SK-N-SH (cell line): ENCODE data around the gene CRIM1. TPM values are rescaled to one million over a fixed set of nuclear protein-coding genes. Genes with fewer than 3 reads are reported as not detected.

Experiments used
- CTCF ChIA-PET: fragments of 300-600, 350-600 bp; formaldehyde crosslinking; extraction: SDS; loops from one replicate; lab custom pipeline; 2021; lab: Yijun Ruan, JAX
- POLR2A ChIA-PET: fragments of 350-600 bp; sonication (Branson Sonifier 250); formaldehyde crosslinking; extraction: SDS; loops from one replicate; lab custom pipeline; 2020; ENCODE audit warnings: antibody characterized with exemption, inconsistent platforms; lab: Yijun Ruan, JAX
- DNase-seq: peaks from one replicate; pipeline ENCODE4 v3.0.0; 2012
- H2AFZ ChIP-seq: fragments of 200-600 bp; sonication (generic); 2 replicates; pipeline ENCODE4 v1.8.1; 2016; ENCODE audit warnings: antibody characterized with exemption, mild to moderate bottlenecking, low read depth
- H3F3A ChIP-seq: fragments of 200-600 bp; sonication (generic); replicated peaks from 2 replicates; pipeline ENCODE3; 2016; ENCODE audit warnings: antibody characterized with exemption, mild to moderate bottlenecking; ENCODE audit not compliant: insufficient read depth
- H3K27ac ChIP-seq, 2 experiments: fragments of 200-500 bp in 1 of 2; fragments of 200-600 bp in 1 of 2; sonication (Bioruptor generic) in 1 of 2; sonication (generic), shearing (Covaris generic) in 1 of 2; 2 replicates each; pipeline versions ENCODE4 v1.5.1 to v1.6.1; 2014 to 2016; ENCODE audit warnings: low read depth in 2 of 2, inconsistent platforms in 1 of 2, low read length in 1 of 2, mild to moderate bottlenecking in 1 of 2, mixed read lengths in 1 of 2
- H3K27me3 ChIP-seq: fragments of 200-600 bp; sonication (generic), shearing (Covaris generic); 2 replicates; pipeline ENCODE4 v1.6.1; 2016; ENCODE audit warnings: mixed run types; ENCODE audit not compliant: insufficient read depth
- H3K36me3 ChIP-seq, 2 experiments: fragments of 200-500 bp in 1 of 2; fragments of 200-600 bp in 1 of 2; sonication (Bioruptor generic) in 1 of 2; sonication (generic) in 1 of 2; replicated peaks in 1 of 2; 2 replicates each; pipeline versions ENCODE3 to v1.5.1; 2014 to 2016; ENCODE audit warnings: low read length in 1 of 2, mild to moderate bottlenecking in 1 of 2; ENCODE audit not compliant: insufficient read depth in 2 of 2, control insufficient read depth in 1 of 2
- H3K4me1 ChIP-seq, 2 experiments: fragments of 200-500 bp in 1 of 2; fragments of 200-600 bp in 1 of 2; sonication (Bioruptor generic) in 1 of 2; sonication (generic), shearing (Covaris generic) in 1 of 2; 2 replicates each; pipeline versions ENCODE4 v1.5.1 to v1.6.1; 2014 to 2016; ENCODE audit warnings: low read depth in 1 of 2, low read length in 1 of 2, mixed run types in 1 of 2; ENCODE audit not compliant: insufficient read depth in 2 of 2, control insufficient read depth in 1 of 2
- H3K4me2 ChIP-seq: fragments of 200-600 bp; sonication (generic), shearing (Covaris generic); 2 replicates; pipeline ENCODE4 v1.6.1; 2017; ENCODE audit warnings: mixed run types
- H3K4me3 ChIP-seq, 2 experiments: fragments of 200-500 bp in 1 of 2; fragments of 200-600 bp in 1 of 2; sonication (Bioruptor generic) in 1 of 2; sonication (generic), shearing (Covaris generic) in 1 of 2; 2 replicates each; pipeline versions ENCODE4 v1.5.1 to v1.8.1; 2014 to 2016; ENCODE audit warnings: low read depth in 2 of 2, inconsistent platforms in 1 of 2, low read length in 1 of 2, mild to moderate bottlenecking in 1 of 2, mixed read lengths in 1 of 2, moderate library complexity in 1 of 2
- H3K79me2 ChIP-seq: fragments of 200-600 bp; sonication (generic); 2 replicates; pipeline ENCODE4 v1.8.1; 2017; ENCODE audit warnings: mild to moderate bottlenecking; ENCODE audit not compliant: insufficient read depth
- H3K9ac ChIP-seq: fragments of 200-600 bp; sonication (generic); 2 replicates; pipeline ENCODE4 v1.6.1; 2017; ENCODE audit warnings: mixed run types
- H3K9me2 ChIP-seq: fragments of 200-600 bp; sonication (generic); 2 replicates; pipeline ENCODE4 v1.6.1; 2017; ENCODE audit warnings: mixed run types
- H3K9me3 ChIP-seq: fragments of 200-600 bp; sonication (generic); 2 replicates; pipeline ENCODE4 v1.6.1; 2017; ENCODE audit warnings: mixed run types, mild to moderate bottlenecking, moderate library complexity
- H4K20me1 ChIP-seq: fragments of 200-600 bp; sonication (generic); 2 replicates; pipeline ENCODE4 v1.6.1; 2017; ENCODE audit warnings: mild to moderate bottlenecking, mixed run types; ENCODE audit not compliant: insufficient read depth
- CHD2 ChIP-seq: fragments of 150-350 bp; IDR thresholded peaks from 2 replicates; pipeline ENCODE4 v1.6.1; 2018; ENCODE audit warnings: low read length; ENCODE audit not compliant: partially characterized antibody
- CTCF ChIP-seq: fragments of 200-600 bp; sonication (generic); IDR thresholded peaks from 2 replicates; pipeline ENCODE4 v1.6.1; 2017; ENCODE audit warnings: antibody characterized with exemption, mild to moderate bottlenecking, moderate library complexity
- ELF1 ChIP-seq: IDR thresholded peaks from 2 replicates; pipeline ENCODE4 v1.4.0; 2012
- EP300 ChIP-seq, 2 experiments: IDR thresholded peaks; 2 replicates each; pipeline versions ENCODE4 v1.4.0 to v1.6.1; 2012; ENCODE audit warnings: borderline replicate concordance in 1 of 2, low read depth in 1 of 2, low read length in 1 of 2
- FOSL2 ChIP-seq: IDR thresholded peaks from 2 replicates; pipeline ENCODE4 v1.4.0; 2012; ENCODE audit warnings: low read depth, mild to moderate bottlenecking, moderate library complexity, borderline replicate concordance
- GABPA ChIP-seq: IDR thresholded peaks from 2 replicates; pipeline ENCODE4 v1.4.0; 2012; ENCODE audit warnings: low read depth, mild to moderate bottlenecking
- IRF3 ChIP-seq: fragments of 150-350 bp; IDR thresholded peaks from 2 replicates; pipeline ENCODE4 v1.6.1; 2016; ENCODE audit warnings: mild to moderate bottlenecking, low read depth, low read length
- JUND ChIP-seq: IDR thresholded peaks from 2 replicates; pipeline ENCODE4 v1.4.0; 2012
- MAX ChIP-seq: IDR thresholded peaks from 2 replicates; pipeline ENCODE4 v1.4.0; 2012; ENCODE audit warnings: low read depth
- MEF2A ChIP-seq: IDR thresholded peaks from 2 replicates; pipeline ENCODE4 v1.4.0; 2012; ENCODE audit warnings: low read depth, borderline replicate concordance
- MXI1 ChIP-seq: IDR thresholded peaks from 2 replicates; pipeline ENCODE4 v1.6.1; 2012; ENCODE audit warnings: mild to moderate bottlenecking, low read depth, low read length, improper control_type of control experiment
- NFIC ChIP-seq: IDR thresholded peaks from 2 replicates; pipeline ENCODE4 v1.4.0; 2012; ENCODE audit warnings: borderline replicate concordance
- NRF1 ChIP-seq: IDR thresholded peaks from 2 replicates; pipeline ENCODE4 v1.6.1; 2012; ENCODE audit warnings: low read depth, mild to moderate bottlenecking, low read length
- PBX3 ChIP-seq: IDR thresholded peaks from 2 replicates; pipeline ENCODE4; 2012
- POLR2AphosphoS5 ChIP-seq: IDR thresholded peaks from 2 replicates; pipeline ENCODE4 v1.6.1; 2012; ENCODE audit warnings: low read depth, low read length
- RCOR1 ChIP-seq: fragments of 150-350 bp; IDR thresholded peaks from 2 replicates; pipeline ENCODE4 v1.6.1; 2017; ENCODE audit warnings: antibody characterized with exemption, low read length
- REST ChIP-seq: IDR thresholded peaks from 2 replicates; pipeline ENCODE4 v1.6.1; 2012; ENCODE audit warnings: mild to moderate bottlenecking, low read depth, low read length, moderate library complexity
- RFX5 ChIP-seq: IDR thresholded peaks from 2 replicates; pipeline ENCODE4 v1.6.1; 2012; ENCODE audit warnings: mild to moderate bottlenecking, improper control_type of control experiment, low read length
- RXRA ChIP-seq: IDR thresholded peaks from 2 replicates; pipeline ENCODE4 v1.4.0; 2012; ENCODE audit warnings: low read depth, mild to moderate bottlenecking, borderline replicate concordance
- SIN3A ChIP-seq: IDR thresholded peaks from 2 replicates; pipeline ENCODE4 v1.6.1; 2012; ENCODE audit warnings: low read depth, mild to moderate bottlenecking, low read length, moderate library complexity, borderline replicate concordance
- SMC3 ChIP-seq: IDR thresholded peaks from 2 replicates; pipeline ENCODE4 v1.6.1; 2012; ENCODE audit warnings: low read depth, low read length, improper control_type of control experiment
- TAF1 ChIP-seq: IDR thresholded peaks from 2 replicates; pipeline ENCODE4 v1.6.1; 2012; ENCODE audit warnings: low read depth, mild to moderate bottlenecking, low read length, moderate library complexity, borderline replicate concordance
- TCF12 ChIP-seq: IDR thresholded peaks from 2 replicates; pipeline ENCODE4 v1.4.0; 2012
- TEAD4 ChIP-seq: IDR thresholded peaks from 2 replicates; pipeline ENCODE4 v1.4.0; 2012; ENCODE audit warnings: mild to moderate bottlenecking, borderline replicate concordance; ENCODE audit not compliant: insufficient read depth
- ZBTB33 ChIP-seq: IDR thresholded peaks from 2 replicates; pipeline ENCODE4 v1.4.0; 2012; ENCODE audit warnings: low read depth, borderline replicate concordance
- WGBS: methylation state at CpG from one replicate; pipeline ENCODE4 v1.1.6; 2017; ENCODE audit warnings: low lambda C conversion rate; 5-methylcytosine and 5-hydroxymethylcytosine counted together
- polyA plus RNA-seq, 3 experiments: library from polyadenylated mRNA; depleted of rRNA; stranded (reverse); fragments of >200 nt; gene quantifications; 2 replicates each; pipeline ENCODE4 v1.2.3, GENCODE V29; 2012

Gene CRIM1
- polyA plus RNA-seq, 1 of the 3 experiments (the other 2 are of a cell fraction) = 244 TPM

- POLR2A ChIA-PET = no interaction called here
- Histone ChIP-seq H3K27ac (peak overlapping the region; percentile 75 to 91; a peak in 3 of 4 replicates), H3K9ac (peak overlapping the region; percentile 45), H3K4me3 (no peak overlapping the region), H3K79me2 (peaks cover 93% of the 10 kb centered on the region), H3F3A (peaks cover 92% of the 10 kb centered on the region), H3K4me1 (peaks cover 0 to 46% of the 10 kb centered on the region in 2 experiments), H3K9me3 (peaks cover 18% of the 10 kb centered on the region; the same call in 1 of the 2 replicates), H4K20me1 (no peaks in the 10 kb centered on the region), H3K4me2 (peak overlapping the region; percentile 37; the same call in 1 of the 2 replicates), H3K36me3 (peaks cover 56 to 94% of the 10 kb centered on the region in 2 experiments), H3K9me2 (no peaks in the 10 kb centered on the region), H2AFZ (no peak overlapping the region), H3K27me3 (no peaks in the 10 kb centered on the region)
- CTCF ChIA-PET = no interaction called here
- WGBS = 4% methylated on average over 4 of the region's 4 CpGs
- peak; percentile 11 for DNase-seq
- TF ChIP-seq ELF1 = peak; percentile 72
- TF ChIP-seq NRF1 = no peak
- TF ChIP-seq MAX = peak; percentile 54; the same call in 1 of the 2 replicates
- peak; percentile 78 for TF ChIP-seq PBX3
- TF ChIP-seq CHD2 = no peak
- peak; percentile 77; the same call in 1 of the 2 replicates for TF ChIP-seq SIN3A
- 0 out of 2 replicates have a peak, but pooled peaks have one; percentile 4 for TF ChIP-seq TAF1
- TF ChIP-seq TEAD4 = peak; percentile 93
- TF ChIP-seq CTCF = no peak
- peak; percentile 71; the same call in 1 of the 2 replicates for TF ChIP-seq POLR2AphosphoS5
- TF ChIP-seq NFIC = peak; percentile 90
- TF ChIP-seq SMC3 = no peak
- peak; percentile 54; the same call in 1 of the 2 replicates for TF ChIP-seq MEF2A
- TF ChIP-seq FOSL2 = peak; percentile 91
- no peak for TF ChIP-seq MXI1
- TF ChIP-seq GABPA = peak; percentile 28; the same call in 1 of the 2 replicates
- TF ChIP-seq RFX5 = no peak
- TF ChIP-seq REST = 0 out of 2 replicates have a peak, but pooled peaks have one; percentile 14
- TF ChIP-seq RXRA = peak; percentile 81; the same call in 1 of the 2 replicates
- no peak for TF ChIP-seq RCOR1
- TF ChIP-seq ZBTB33 = peak; percentile 49; the same call in 1 of the 2 replicates
- peak; percentile 91 for TF ChIP-seq JUND
- peak; percentile 90 for TF ChIP-seq TCF12
- no peak for TF ChIP-seq IRF3
- peak; percentile 18 to 96; a peak in 2 of 4 replicates for TF ChIP-seq EP300 (IDR thresholded peaks at IDR 0.05; ENCODE audit: borderline replicate concordance in 1 of 2, low read depth in 1 of 2, low read length in 1 of 2)
Observed at GRCh38 chr2:36478332-36478738, 122.8 kb downstream of the CRIM1 start.
